GM08714 (cell line): ENCODE data around the gene HAUS6.
"Not testable (repeated sequence)": the region's sequence is repeated elsewhere in the genome, so short reads cannot be mapped to it uniquely, and the experiment has no call there.

Experiments
- H3K4me3 ChIP-seq: fragments of 200-500 bp; sonication (Bioruptor generic); 2 replicates; pipeline ENCODE4 v1.5.1; 2014; ENCODE audit warnings: mild to moderate bottlenecking, low read length, inconsistent platforms
- ZNF274 ChIP-seq: IDR thresholded peaks from 2 replicates; pipeline ENCODE4 v1.6.1; 2012; ENCODE audit warnings: mild to moderate bottlenecking, low read depth, low read length

The HAUS6 gene

DNA sequence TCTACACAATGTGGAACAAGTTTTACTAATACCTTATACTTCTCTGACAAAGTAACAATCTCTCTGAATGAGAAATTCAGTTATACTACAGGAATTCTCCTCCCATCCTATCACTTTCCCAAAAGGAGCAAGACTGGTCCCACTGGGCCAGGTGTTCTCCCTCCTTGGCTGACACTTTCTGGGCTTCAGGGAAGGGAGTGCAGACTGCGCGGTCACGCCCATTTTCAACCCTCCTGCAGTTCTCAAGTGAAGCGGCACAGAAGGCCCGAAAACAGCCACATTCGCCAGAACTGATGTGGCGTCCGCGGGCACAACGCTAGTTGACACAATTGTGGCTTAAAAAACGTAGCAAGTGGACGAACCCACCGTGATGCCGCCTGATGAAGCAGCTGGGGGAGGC, 70.3 kb downstream of the HAUS6 start:
- no peak for TF ChIP-seq ZNF274
- H3K4me3 ChIP-seq, result no peak overlapping the region

DNA sequence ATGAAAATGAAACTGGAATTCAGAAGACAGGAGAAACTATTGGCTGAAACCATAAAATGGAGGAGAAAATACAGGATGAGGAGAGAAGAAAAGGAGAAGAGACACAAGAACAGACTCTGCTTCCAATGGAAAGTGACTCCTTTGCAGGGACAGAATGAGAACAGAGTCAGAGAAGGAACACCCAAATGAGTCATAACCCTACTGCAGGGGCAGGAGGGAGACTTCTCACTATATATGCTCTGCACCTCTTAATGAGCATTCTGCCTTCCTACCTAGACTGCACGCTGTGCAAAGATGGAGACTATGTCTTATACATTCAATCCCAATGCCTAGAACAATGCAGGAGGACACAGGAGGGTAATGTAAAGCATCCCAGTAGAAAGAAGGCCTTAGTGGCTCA, 71.8 kb downstream of the HAUS6 start:
- H3K4me3 ChIP-seq, result no peak overlapping the region
- TF ChIP-seq ZNF274, result no peak

DNA sequence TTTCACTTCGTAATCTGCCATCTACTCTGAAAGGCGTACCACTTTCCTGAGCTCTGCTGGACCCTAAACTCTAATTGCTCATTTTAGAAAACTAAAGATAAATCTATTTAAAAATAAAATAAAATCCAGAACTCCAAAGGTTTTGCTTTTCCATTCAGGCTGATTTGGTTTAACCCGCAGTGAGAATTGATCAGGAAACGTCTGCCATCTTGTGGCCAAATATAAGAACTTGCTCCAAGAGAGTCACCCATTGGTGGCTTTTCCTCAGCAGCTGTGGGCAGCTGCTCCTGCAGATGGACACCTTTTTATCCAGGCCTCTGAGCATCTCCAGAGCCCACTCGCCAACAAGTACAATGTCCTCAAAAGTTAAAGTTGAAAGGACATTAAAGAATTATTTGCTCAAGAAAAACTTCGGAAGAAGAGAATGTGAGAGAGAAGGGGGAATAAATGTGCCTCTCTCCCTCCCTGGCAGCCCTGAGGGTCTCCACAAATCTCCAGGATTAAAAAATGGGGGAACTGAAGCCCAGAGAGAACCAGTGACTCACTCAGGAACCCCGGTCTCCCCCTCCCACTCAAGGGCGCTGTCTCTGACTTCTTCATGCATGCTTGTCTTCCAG, 73.8 kb downstream of the HAUS6 start:
- TF ChIP-seq ZNF274, result no peak
- no peak overlapping the region for H3K4me3 ChIP-seq

DNA sequence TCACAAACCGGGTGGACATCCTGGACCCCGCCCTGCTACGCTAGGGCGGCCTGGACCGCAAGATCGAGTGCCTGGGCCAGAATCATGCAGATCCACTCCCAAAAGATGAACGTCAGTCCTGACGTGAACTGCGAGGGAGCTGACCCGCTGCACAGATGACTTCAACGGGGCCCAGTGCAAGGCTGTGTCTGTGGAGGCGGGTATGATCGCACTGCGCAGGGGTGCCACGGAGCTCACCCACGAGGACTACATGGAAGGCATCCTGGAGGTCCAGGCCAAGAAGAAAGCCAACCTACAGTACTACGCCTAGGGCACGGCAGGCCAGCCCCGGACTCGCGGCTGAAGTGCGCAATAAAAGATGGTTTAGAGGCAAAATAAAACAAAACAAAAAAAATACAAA, 74.9 kb downstream of the HAUS6 start:
- no peak overlapping the region for H3K4me3 ChIP-seq
- no peak for TF ChIP-seq ZNF274

DNA sequence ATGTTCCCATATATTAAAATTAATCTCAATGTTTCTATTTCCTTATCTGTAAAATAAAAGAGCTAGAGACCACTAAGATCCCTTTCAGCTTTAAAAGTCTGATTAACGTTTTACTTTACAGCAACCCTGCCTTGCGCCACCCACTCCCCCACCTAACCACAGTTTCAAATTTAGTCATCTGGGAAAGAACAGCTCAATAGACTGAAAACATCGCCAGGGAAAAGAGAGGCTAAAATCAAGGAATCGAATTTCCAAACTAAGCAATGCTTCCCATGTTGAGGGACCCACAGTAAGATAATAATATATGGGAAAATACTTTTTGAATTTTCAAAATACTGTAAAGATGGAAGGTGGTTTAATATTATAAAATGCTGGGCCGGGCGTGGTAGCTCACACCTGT, 76.3 kb downstream of the HAUS6 start:
- no peak for TF ChIP-seq ZNF274
- H3K4me3 ChIP-seq, result no peak overlapping the region

DNA sequence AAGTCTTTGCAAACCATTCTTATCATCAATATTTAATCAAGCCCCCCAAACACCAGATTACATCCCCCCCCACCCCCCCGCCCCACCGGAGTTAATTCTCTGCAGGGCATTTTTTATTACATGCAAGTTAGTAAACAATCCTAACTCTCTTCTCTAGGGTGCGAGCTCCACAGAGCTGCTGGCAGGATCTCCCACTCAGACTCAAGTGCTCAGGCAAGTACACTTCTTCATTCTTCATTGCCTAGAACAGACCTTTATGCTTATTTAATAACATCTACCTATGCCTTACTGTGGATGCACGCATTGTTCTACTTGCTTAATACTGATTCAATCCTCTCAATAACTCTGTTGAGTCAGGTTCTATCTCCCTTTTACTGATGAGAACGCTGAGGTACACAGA, 79.6 kb downstream of the HAUS6 start:
- TF ChIP-seq ZNF274, result no peak
- no peak overlapping the region for H3K4me3 ChIP-seq

DNA sequence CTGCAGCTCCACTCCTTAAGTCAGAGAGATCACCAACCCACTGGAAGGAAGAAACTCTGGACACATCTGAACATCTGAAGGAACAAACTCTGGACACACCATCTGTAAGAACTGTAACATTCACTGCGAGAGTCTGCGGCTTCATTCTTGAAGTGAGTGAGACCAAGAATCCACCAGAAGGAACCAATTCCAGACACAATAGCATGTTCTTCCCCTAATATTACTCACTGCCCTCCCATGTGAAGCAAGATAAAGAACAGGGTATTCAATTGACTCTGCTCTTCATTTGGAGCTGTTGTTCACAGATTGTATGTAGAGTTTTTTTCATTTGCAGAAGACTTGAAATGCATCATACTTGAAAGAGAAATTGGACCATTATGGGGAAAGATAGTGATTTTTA, 80.5 kb downstream of the HAUS6 start:
- TF ChIP-seq ZNF274, result no peak

DNA sequence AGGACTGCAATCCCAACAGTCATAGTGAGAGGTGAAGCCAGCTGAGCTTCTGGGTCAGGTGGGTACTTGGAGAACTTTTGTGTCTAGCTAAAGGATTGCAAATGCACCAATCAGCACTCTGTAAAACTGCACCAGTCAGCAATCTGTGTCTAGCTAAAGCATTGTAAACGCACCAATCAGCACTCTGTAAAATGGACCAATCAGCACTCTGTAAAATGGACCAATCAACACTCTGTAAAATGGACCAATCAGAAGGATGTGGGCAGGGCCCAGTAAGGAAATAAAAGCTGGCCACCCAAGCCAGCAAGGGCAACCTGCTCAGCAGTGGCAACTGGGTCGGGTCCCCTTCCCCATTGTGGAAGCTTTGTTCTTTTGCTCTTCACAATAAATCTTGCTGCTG, 81.1 kb downstream of the HAUS6 start:
- not testable (repeated sequence) for H3K4me3 ChIP-seq

More for the DNA sequence above, 80.5 kb downstream of the HAUS6 start:
- H3K4me3 ChIP-seq, result no peak overlapping the region

DNA sequence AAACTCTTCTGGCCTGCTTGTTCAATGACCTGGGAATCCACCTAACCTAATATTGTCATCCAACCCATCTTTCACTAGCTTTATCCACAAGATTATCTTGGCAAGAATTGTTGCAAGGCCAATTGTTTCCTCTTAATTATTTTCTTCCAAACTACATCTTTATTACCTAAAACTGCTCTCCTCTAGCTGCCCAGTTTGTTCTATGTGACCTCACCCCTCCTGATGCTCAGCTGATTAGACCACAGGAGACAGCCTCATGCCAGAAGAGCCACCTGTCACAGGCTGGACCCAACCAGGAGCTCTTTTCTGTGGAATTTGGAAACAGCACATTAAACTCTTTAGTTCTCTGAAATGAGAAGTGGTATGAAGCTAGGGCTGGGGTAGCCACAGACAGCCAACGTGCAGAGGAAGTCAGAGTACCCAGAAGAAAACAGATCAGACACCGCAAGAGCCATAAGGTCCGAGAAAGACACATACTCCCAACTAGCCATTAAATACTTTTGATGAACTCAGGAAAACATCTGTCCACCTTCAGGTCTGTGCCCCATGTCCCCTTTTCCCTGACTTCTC, 81.7 kb downstream of the HAUS6 start:
- TF ChIP-seq ZNF274, result no peak
- no peak overlapping the region for H3K4me3 ChIP-seq

DNA sequence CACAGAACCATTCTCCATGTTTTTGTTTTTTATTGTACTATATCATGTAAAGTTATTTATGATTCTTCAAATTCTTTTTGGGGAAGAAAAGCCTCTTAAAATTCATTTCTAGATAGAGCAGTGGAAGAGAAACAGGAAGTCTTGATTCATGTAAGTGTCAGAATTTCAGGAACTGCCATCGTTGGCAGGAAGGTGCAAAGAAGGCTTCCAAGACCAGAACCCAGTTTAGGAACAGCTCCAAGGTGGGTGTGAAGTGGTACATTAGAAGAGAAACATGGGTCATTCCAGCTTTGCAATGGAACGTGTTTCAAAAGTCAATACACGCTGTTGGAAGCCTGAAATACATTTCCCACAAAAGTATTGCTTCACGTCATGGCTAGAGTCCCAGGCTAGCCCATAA, 84.5 kb downstream of the HAUS6 start:
- H3K4me3 ChIP-seq, result no peak overlapping the region
- TF ChIP-seq ZNF274, result no peak

DNA sequence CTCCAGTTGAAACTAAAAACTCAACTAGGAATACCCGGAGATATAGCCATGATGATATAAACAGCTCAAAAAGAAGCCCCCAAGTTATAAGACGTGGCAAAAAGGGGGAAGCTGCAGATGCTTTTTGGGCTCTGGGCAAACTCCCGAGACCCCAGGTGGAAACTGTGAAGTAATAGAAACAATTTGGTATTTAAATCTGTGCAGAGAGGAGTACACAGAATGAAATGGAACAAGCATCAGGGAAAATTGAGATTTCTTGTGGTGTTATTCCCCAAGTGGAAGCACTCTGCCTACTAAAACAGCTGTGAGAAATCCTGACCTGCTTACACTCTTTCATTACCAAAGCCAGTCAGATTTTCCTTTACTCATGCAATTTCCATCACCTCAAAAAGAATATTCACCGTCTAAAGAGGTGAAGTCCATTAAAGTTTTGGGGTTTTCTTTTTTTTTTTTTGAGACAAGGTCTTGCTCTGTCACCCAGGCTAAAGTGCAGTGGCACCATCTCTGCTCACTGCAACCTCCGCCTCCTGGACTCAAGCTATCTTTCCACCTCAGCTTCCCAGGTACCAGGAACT, 93.2 kb downstream of the HAUS6 start:
- TF ChIP-seq ZNF274, result no peak
- no peak overlapping the region for H3K4me3 ChIP-seq
